ENCODE measurements around the gene PRRG1.
"Not testable (repeated sequence)": the region's sequence is repeated elsewhere in the genome, so short reads cannot be mapped to it uniquely, and the experiment has no call there.

The PRRG1 gene

GRCh38 chrX:37420185-37420584, 71.0 kb downstream of the PRRG1 start:
- no peak overlapping the region for H3K27ac ChIP-seq
- TF ChIP-seq ZFX (IDR thresholded peaks at IDR 0.05), result no peak
- TF ChIP-seq CTCF (conservative IDR thresholded peaks at IDR 0.05), result no peak

DNA sequence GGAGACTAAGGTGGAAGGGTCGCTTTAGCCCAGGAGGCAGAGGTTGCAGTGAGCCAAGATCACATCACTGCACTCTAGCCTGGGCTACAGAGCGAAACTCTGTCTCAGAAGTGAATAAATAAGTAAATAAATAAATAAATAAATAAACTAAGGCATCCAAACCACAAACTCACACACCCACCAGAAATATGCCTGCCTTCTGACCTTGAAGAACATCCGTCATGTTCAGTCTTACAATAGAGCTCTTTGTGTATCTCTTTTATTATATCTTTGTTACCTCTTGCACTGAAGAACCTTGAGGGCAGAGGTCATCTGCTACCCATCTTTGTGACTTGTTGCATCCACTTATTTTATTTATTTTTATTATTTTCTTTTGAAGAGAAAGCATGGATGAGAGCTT, 71.6 kb downstream of the PRRG1 start:
- TF ChIP-seq CTCF (conservative IDR thresholded peaks at IDR 0.05), result no peak
- no peak for TF ChIP-seq ZFX (IDR thresholded peaks at IDR 0.05)
- no peak overlapping the region for H3K27ac ChIP-seq

DNA sequence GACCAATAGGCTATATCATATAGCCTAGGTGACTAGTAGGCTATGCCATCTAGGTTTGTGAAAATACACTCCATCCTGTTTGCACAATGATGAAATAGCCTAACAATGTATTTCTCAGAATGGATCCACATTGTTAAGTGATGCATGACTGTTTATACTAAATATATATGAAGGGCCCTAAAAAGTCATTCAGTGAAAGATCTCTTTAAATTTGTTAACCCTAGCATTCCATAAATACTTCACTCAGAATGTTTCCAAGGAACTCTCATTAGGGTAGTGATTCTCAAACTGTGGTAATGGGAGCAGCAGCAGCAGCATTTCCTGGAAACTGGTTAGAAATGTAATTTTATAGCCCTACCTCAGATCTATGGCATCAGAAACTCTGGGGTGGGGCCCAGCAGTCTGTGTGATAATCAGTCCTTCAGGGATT, 74.9 kb downstream of the PRRG1 start:
- H3K27ac ChIP-seq, result no peak overlapping the region
- TF ChIP-seq CTCF (conservative IDR thresholded peaks at IDR 0.05) (no peak), ZFX (IDR thresholded peaks at IDR 0.05) (no peak)

GRCh38 chrX:37425370-37425769, 76.2 kb downstream of the PRRG1 start:
- no peak overlapping the region for H3K27ac ChIP-seq
- TF ChIP-seq ZFX (IDR thresholded peaks at IDR 0.05), result no peak
- TF ChIP-seq CTCF (conservative IDR thresholded peaks at IDR 0.05), result no peak

- not testable (repeated sequence) for H3K27ac ChIP-seq
Observed at GRCh38 chrX:37428962-37429361, 79.8 kb downstream of the PRRG1 start.

- TF ChIP-seq ZFX (IDR thresholded peaks at IDR 0.05) (no peak), CTCF (conservative IDR thresholded peaks at IDR 0.05) (peak; percentile 19)
- H3K27ac ChIP-seq, result no peak overlapping the region
Observed at GRCh38 chrX:37434362-37434761, 85.2 kb downstream of the PRRG1 start.

DNA sequence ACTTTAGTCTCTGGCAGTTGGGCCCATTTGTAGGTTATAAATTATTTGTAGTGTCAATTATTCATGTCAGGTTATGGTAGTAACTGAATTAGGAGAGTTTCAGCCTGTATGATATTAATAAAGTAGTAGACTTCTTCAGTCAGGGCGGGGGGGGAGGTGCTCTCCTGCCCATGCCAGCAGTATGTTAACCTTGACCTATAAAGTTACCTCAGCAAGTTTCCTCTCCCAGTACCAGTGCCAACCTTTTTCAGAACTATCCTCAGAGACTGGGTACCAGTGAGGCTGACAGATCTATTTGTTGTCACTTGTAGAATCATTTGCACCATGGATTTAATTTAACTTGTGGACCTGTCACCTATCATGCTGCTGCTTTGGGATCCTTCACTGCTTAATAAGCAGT, 88.0 kb downstream of the PRRG1 start:
- TF ChIP-seq CTCF (conservative IDR thresholded peaks at IDR 0.05), result no peak
- TF ChIP-seq ZFX (IDR thresholded peaks at IDR 0.05), result no peak

GRCh38 chrX:37441377-37441776, 92.2 kb downstream of the PRRG1 start:
- no peak for TF ChIP-seq CTCF (conservative IDR thresholded peaks at IDR 0.05)
- no peak for TF ChIP-seq ZFX (IDR thresholded peaks at IDR 0.05)

More for the DNA sequence above, 88.0 kb downstream of the PRRG1 start:
- no peak overlapping the region for H3K27ac ChIP-seq

More at GRCh38 chrX:37441377-37441776, 92.2 kb downstream of the PRRG1 start:
- H3K27ac ChIP-seq, result no peak overlapping the region
